ENCODE measurements around the gene F5. TPM values are rescaled to one million over a fixed set of nuclear protein-coding genes. Genes with fewer than 3 reads are reported as not detected.
"Not testable (repeated sequence)": the region's sequence is repeated elsewhere in the genome, so short reads cannot be mapped to it uniquely, and the experiment has no call there.

The F5 gene
- total RNA-seq, 2 experiments from 2014 or later, result 49.8 to 57.8 TPM

DNA sequence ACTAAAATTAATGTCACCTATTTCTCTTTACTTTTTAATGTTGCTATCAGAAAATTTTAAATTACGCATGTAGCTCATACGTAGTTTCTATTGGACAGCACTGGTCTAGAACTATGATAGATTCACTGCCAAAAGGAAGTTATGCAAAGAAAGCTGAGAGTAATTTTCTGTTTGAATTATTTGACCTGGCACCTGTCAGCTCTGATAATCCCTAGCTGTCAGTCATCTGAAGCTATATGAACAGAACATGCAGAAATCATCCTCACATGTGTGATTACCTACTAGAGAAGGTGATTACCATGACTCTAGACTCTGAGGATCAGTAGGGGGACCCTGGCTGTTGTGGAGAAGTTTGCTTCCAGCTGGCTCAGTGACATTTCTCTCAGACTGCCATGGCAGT is 40.8 kb downstream of the F5 start:
- intact Hi-C loops (cut with DNase I, micrococcal nuclease), result no loop called here
- Mint-ChIP-seq H3K9me3 (ENCODE audit: low read depth) (no peaks in the 10 kb centered on the region), H3K4me1 (no peaks in the 10 kb centered on the region), H3K4me3 (no peak overlapping the region), H3K27me3 (no peaks in the 10 kb centered on the region), H3K27ac (no peak overlapping the region), H3K36me3 (ENCODE audit: low read depth) (peaks cover 62% of the 10 kb centered on the region)
- ChIA-PET POLR2A (no interaction called here), CTCF (interaction anchor here (0.9 to 2.0 kb wide), 13 partner anchors 12 to 197 kb away, joined by 3 to 8 read pairs (median 4); partner anchors contain the start of gene CCDC181)
- DNase-seq (no peak), ATAC-seq (no peak)

DNA sequence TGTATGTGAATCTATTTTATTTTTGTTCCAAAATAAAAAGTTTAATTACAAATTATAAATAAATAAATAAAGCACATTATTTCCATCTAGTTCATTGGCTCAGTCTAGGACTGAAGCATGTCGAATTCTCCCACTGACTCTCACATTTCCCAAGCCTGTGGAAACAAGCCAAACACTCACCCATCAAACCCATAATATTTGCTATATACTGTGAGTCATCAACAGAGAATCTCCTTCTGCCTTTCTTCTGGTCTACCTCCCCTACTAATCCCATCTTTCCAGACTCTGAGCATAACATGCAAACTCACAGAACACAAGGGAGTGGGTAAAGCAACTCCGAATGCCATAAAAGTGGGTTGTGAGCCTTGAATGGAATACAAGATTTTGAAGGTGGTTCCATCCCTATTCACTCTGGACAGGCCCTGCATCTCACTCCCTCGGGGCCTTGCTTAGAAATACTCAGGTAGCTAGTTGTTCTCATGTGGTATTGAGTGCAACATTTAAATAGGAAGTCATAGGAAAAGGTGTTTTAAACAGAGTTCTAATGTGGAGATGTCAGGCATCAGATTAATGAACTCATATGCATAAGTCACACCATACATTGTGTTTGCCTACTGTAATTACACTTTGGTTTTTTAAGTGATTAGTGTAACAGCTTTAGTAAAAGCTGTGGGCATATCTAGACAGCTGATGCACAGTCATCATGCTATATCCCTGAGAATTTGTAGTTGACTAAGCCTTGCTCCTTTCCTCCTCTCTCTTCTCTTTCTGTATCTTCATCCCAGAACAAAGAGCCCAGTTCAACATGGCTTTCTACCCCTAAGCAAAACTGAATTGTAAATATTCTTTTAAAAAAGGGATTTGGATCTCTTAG is 47.0 kb downstream of the F5 start:
- CTCF ChIA-PET, result interaction anchor here (0.8 kb wide), 1 partner anchor 9 kb away, joined by 3 read pairs; no protein-coding TSS in a partner anchor
- no peaks in the 10 kb centered on the region for H3K9me3 Mint-ChIP-seq (ENCODE audit: low read depth)
- POLR2A ChIA-PET, result no interaction called here
- no peak overlapping the region for H3K4me3 Mint-ChIP-seq
- no peak for DNase-seq
- intact Hi-C loops (cut with DNase I, micrococcal nuclease), result no loop called here
- H3K27me3 Mint-ChIP-seq, result no peaks in the 10 kb centered on the region
- ATAC-seq, result no peak
- H3K27ac Mint-ChIP-seq, result no peak overlapping the region
- peaks cover 2% of the 10 kb centered on the region for H3K4me1 Mint-ChIP-seq
- peaks cover 55% of the 10 kb centered on the region for H3K36me3 Mint-ChIP-seq (ENCODE audit: low read depth)

DNA sequence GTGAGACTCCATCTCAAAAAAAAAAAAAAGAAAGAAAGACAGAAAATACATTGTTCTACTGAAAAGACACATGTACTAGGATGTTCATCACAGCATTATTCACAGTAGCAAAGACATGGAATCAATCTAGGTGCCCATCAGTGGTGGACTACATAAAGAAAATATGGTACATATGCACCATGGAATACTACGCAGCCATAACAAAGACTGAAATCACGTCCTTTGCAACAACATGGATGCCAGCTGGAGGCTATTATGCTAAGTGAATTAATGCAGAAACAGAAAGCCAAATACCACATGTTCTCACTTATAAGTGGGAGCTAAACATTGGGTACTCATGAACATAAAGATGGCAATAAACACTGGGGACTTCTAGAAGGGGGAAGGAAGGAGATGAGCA is 51.6 kb downstream of the F5 start:
- ChIA-PET POLR2A (no interaction called here), CTCF (interaction anchor here (1.8 kb wide), 1 partner anchor 17 kb away, joined by 5 read pairs; no protein-coding TSS in a partner anchor)
- no peaks in the 10 kb centered on the region for H3K27me3 Mint-ChIP-seq
- no peaks in the 10 kb centered on the region for H3K9me3 Mint-ChIP-seq (ENCODE audit: low read depth)
- H3K27ac Mint-ChIP-seq, result no peak overlapping the region
- intact Hi-C loops (cut with DNase I, micrococcal nuclease), result no loop called here
- H3K4me3 Mint-ChIP-seq, result no peak overlapping the region
- peaks cover 2% of the 10 kb centered on the region for H3K4me1 Mint-ChIP-seq
- ATAC-seq (no peak), DNase-seq (no peak)
- peaks cover 74% of the 10 kb centered on the region for H3K36me3 Mint-ChIP-seq (ENCODE audit: low read depth)

DNA sequence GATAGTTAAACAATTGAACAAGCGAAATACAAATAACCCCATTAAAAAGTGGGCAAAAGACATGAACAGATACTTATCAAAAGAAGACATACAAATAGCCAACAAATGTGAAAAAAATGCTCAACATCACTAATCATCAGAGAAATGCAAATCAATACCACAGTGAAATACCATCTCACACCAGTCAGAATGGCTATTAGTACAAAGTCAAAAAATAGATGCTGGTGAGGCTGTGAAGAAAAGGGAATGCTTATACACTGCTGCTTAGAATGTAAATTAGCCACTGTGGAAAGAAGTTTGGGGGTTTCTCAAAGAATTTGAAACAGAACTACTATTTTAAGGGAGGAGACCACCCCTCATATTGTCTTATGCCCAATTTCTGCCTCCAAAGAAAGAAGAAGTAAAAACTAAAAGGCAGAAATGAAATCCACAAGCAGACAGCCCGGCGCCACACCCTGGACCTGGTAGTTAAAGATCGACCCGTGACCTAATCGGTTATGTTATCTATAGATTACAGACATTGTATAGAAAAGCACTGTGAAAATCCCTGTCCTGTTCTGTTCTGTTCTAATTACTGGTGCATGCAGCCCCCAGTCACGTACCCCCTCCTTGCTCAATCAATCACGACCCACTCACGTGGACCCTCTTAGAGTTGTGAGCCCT is 52.6 kb downstream of the F5 start:
- POLR2A ChIA-PET; intact Hi-C loops (cut with DNase I, micrococcal nuclease); H3K27me3 Mint-ChIP-seq; H3K27ac Mint-ChIP-seq; ATAC-seq; H3K4me3 Mint-ChIP-seq; H3K9me3 Mint-ChIP-seq (ENCODE audit: low read depth); DNase-seq: not testable (repeated sequence)
- CTCF ChIA-PET, result interaction anchor here (1.2 kb wide), 1 partner anchor 12 kb away, joined by 3 read pairs; no protein-coding TSS in a partner anchor
- Mint-ChIP-seq H3K4me1 (peaks cover 10% of the 10 kb centered on the region), H3K36me3 (ENCODE audit: low read depth) (peaks cover 76% of the 10 kb centered on the region)

DNA sequence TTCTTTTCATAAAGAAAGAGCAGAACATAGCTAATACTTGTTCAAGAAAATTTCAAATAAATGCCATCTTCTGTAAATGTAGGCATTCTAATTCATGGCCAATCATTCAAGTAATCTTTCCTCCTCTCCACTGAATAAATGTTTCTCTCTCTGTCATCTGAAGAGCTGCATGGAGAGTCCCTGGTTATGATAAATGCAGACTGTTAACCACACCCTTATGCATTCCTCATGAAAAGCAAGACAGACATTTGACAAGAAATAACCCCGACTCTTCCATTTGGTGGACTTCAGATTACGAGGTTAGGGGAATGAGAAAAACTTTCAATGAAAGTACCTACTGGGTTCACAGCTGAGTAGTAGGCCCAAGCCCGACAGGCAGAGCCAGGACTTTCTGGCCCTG is 55.8 kb downstream of the F5 start:
- DNase-seq (no peak), ATAC-seq (no peak)
- ChIA-PET CTCF (interaction anchor here (0.5 to 1.9 kb wide), 2 partner anchors 15 to 226 kb away, joined by 3 to 8 read pairs; no protein-coding TSS in a partner anchor), POLR2A (no interaction called here)
- no peaks in the 10 kb centered on the region for H3K9me3 Mint-ChIP-seq (ENCODE audit: low read depth)
- peaks cover 15% of the 10 kb centered on the region for H3K4me1 Mint-ChIP-seq
- intact Hi-C loops (cut with DNase I, micrococcal nuclease), result no loop called here
- no peak overlapping the region for H3K4me3 Mint-ChIP-seq
- H3K27me3 Mint-ChIP-seq, result no peaks in the 10 kb centered on the region
- peaks cover 84% of the 10 kb centered on the region for H3K36me3 Mint-ChIP-seq (ENCODE audit: low read depth)
- H3K27ac Mint-ChIP-seq, result no peak overlapping the region

DNA sequence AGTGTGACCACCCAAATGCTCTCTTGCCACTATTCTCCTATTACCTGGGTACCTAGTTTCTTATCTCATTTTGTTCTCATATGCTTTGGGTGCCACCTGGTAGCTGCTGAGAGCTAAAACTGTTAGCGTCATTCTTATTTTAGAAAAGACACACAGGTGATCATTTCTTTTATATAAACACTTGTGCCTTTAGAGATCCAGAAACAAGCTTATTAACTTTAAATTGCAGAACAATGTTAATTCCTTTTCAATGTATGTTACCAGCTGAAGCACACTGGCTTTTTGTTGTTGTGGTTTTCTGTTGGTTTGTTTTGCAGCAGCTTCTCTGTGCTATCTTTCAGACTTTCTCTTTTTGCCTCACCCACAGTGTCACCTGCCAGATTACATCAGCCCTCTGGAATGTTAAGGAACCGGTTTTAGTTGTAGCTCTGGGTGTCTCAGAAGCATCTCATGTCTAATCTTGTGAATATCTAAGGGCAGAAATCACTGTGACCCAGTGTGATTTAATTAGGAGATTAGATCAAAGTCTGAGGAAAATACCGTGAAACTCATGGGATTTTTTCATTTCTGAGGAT is 57.1 kb downstream of the F5 start:
- no peak overlapping the region for H3K4me3 Mint-ChIP-seq
- no peaks in the 10 kb centered on the region for H3K9me3 Mint-ChIP-seq (ENCODE audit: low read depth)
- ATAC-seq, result no peak
- CTCF ChIA-PET, result interaction anchor here (0.8 to 1.2 kb wide), 3 partner anchors 10 to 193 kb away, joined by 3 read pairs; no protein-coding TSS in a partner anchor
- no peak overlapping the region for H3K27ac Mint-ChIP-seq
- peaks cover 83% of the 10 kb centered on the region for H3K36me3 Mint-ChIP-seq (ENCODE audit: low read depth)
- H3K4me1 Mint-ChIP-seq, result peaks cover 15% of the 10 kb centered on the region
- no peaks in the 10 kb centered on the region for H3K27me3 Mint-ChIP-seq
- POLR2A ChIA-PET, result no interaction called here
- intact Hi-C loops (cut with DNase I, micrococcal nuclease), result loop anchor here in 1 of 2 experiments (5.0 kb wide), 1 partner anchor 43 kb away; no protein-coding TSS in a partner anchor
- DNase-seq, result no peak

DNA sequence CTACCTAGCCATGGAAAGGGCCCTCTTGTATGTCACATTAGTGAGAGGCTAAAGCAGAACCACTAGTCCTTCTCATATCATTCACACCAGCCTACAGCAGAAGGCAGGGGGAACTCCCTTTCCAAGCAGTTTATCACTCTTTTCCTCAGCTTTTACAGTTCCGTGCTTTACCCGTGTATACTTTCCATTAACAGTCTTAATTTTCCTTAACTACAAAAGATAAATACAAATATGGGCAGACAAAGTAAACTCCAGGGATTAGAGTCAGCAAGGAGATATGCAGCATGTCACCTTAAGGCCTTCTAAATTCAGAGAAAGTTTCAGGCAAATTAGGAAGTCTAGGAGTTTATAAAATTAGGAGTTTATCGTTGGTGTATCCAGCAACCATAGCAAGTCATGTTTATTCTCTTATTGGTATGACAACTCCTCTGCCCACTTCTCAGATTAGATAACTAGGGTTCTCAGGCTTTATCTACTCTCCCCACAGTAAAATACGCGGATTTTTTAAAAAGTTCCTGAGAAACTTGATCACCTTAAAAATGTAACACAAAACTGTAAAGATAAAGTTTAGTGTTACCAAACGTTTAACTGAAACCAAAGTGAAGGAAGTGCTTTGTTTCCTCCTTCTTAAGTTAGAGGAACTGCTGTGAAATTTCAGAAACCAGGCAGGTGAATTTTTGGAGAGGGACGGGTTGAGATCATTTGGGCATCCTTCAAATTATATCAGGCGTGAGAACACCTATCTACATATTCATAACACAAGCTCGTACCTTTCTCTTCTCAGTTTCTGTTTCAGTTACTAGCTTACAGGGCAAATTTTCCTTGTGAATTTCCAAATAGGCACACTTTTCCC is 57.8 kb downstream of the F5 start:
- Mint-ChIP-seq H3K27ac (no peak overlapping the region), H3K4me3 (no peak overlapping the region), H3K27me3 (no peaks in the 10 kb centered on the region), H3K9me3 (ENCODE audit: low read depth) (no peaks in the 10 kb centered on the region), H3K4me1 (peaks cover 15% of the 10 kb centered on the region), H3K36me3 (ENCODE audit: low read depth) (peaks cover 84% of the 10 kb centered on the region)
- CTCF ChIA-PET, result interaction anchor here (1.0 to 1.2 kb wide), 2 partner anchors 9 to 56 kb away, joined by 3 read pairs; no protein-coding TSS in a partner anchor
- POLR2A ChIA-PET, result no interaction called here
- DNase-seq (no peak), ATAC-seq (no peak)
- intact Hi-C loops (cut with DNase I, micrococcal nuclease), result loop anchor here in 1 of 2 experiments (5.0 kb wide), 1 partner anchor 44 kb away; no protein-coding TSS in a partner anchor

DNA sequence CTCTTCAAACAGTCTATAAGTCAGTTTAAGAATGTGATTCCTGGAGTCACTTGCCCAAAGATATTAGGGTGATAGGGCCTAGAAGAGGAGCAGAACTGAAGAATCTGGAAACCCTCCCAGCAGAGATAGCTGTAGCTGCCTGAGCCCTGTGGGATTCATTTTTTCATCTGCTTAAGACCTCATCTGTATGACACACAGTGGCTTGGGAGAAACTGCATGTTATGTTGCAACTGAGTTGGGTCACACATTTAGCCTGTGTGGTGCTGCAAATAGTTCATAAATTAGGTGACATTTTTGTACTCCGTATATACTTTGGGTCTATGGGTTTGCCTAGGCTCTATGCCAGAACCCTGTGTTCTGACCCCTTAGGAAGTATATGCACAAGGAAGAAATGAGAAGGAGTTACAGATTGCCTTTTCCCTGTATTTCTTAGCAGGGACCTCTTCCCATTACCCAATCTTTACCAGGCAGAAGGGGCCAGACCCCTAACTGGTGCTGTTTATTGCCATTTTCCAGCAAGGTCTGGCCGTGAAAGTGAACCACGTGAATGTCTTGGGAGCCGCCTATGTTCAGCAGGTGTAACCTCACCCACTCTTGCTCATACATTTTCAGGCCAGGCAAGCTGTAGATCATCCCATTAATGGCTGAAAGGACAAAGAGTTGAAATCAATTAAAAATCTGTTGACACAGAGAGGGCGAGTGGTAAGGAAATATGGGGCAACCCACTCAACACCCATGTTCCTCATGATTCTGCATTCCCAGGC is 58.6 kb downstream of the F5 start:
- CTCF ChIA-PET, result no interaction called here
- no peaks in the 10 kb centered on the region for H3K27me3 Mint-ChIP-seq
- peaks cover 80% of the 10 kb centered on the region for H3K36me3 Mint-ChIP-seq (ENCODE audit: low read depth)

DNA sequence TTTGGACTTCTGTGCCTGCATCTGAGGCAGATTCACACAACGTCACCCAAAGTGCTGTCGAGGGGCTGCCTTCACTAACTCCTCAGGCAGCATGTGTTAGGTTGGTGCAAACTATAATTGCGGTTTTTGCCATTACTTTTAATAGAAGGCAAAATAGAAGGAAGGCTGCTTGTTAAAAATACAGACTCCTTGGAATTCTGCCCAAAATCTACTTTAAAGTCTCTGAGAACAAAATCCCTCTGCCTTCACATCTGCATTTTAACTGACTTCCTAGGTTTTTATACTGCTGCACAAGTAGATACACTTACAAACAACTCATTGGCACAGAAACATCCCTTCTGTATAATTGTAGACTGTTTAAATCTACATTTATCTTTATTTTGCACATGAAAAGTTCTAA is 59.3 kb downstream of the F5 start:
- Mint-ChIP-seq H3K27ac (no peak overlapping the region), H3K9me3 (ENCODE audit: low read depth) (no peaks in the 10 kb centered on the region), H3K36me3 (ENCODE audit: low read depth) (peaks cover 76% of the 10 kb centered on the region), H3K4me1 (peaks cover 15% of the 10 kb centered on the region), H3K27me3 (no peaks in the 10 kb centered on the region), H3K4me3 (no peak overlapping the region)
- POLR2A ChIA-PET, result no interaction called here
- intact Hi-C loops (cut with DNase I, micrococcal nuclease), result loop anchor here in 1 of 2 experiments (5.0 kb wide), 1 partner anchor 45 kb away; no protein-coding TSS in a partner anchor
- CTCF ChIA-PET, result no interaction called here
- no peak for ATAC-seq
- no peak for DNase-seq

More for the DNA sequence above, 58.6 kb downstream of the F5 start:
- Mint-ChIP-seq H3K4me3 (no peak overlapping the region), H3K27ac (no peak overlapping the region), H3K4me1 (peaks cover 15% of the 10 kb centered on the region), H3K9me3 (ENCODE audit: low read depth) (no peaks in the 10 kb centered on the region)
- intact Hi-C loops (cut with DNase I, micrococcal nuclease), result loop anchor here in 1 of 2 experiments (5.0 kb wide), 1 partner anchor 45 kb away; no protein-coding TSS in a partner anchor
- POLR2A ChIA-PET, result no interaction called here
- DNase-seq (no peak), ATAC-seq (no peak)

DNA sequence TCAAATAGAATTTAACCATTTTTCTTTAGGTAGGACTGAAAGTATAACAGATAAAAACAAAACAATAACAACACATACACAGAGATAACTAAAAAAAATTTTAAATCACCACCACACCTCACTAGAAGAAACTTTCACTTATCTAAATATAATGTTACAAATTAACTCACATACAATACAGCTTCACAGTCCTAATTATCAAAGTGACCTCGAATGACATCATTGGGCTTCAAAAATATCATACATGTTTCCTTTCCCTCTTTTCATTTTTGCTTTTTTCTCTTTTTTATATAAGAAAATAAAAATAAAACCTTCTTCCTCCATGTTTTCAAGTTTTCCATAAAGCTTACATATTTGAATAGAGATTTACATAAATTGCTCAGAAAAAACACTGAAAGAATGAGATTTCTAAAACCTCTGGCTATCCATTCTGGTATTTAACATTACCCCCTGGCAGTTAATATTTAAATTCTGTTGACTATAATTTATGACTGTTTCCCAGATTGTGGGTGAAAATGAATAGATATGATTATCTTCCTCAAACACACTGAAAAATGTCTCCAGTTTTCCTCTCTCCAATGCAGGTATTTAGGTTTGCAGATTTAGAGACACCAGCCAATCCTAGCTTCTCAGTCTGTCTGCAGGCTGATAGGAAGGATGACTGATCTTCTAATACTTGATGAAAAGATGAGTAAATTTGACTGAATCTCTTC is 60.0 kb downstream of the F5 start:
- no peak for ATAC-seq

More for the DNA sequence above, 60.0 kb downstream of the F5 start:
- no peak overlapping the region for H3K27ac Mint-ChIP-seq
- no peaks in the 10 kb centered on the region for H3K9me3 Mint-ChIP-seq (ENCODE audit: low read depth)
- peaks cover 15% of the 10 kb centered on the region for H3K4me1 Mint-ChIP-seq
- intact Hi-C loops (cut with DNase I, micrococcal nuclease), result loop anchor here in 1 of 2 experiments (5.0 kb wide), 1 partner anchor 46 kb away; no protein-coding TSS in a partner anchor
- DNase-seq, result no peak
- peaks cover 74% of the 10 kb centered on the region for H3K36me3 Mint-ChIP-seq (ENCODE audit: low read depth)
- ChIA-PET CTCF (no interaction called here), POLR2A (no interaction called here)
- H3K4me3 Mint-ChIP-seq, result no peak overlapping the region
- no peaks in the 10 kb centered on the region for H3K27me3 Mint-ChIP-seq
